CD14-positive monocyte (primary cell): ENCODE results near the gene HEXA. TPM values are rescaled to one million over a fixed set of nuclear protein-coding genes. Genes with fewer than 3 reads are reported as not detected.
A peak's percentile ranks its signal among the peaks of the same experiment; 100 is the strongest.

Experiments
- DNase-seq, 3 donors: peaks; one replicate each; pipeline ENCODE4 v3.0.0-alpha.2; 2011 to 2022
- H2AFZ ChIP-seq: 2 replicates; pipeline ENCODE4 v1.6.0; 2012; ENCODE audit warnings: mild to moderate bottlenecking, low read depth, low read length, inconsistent platforms; ENCODE audit not compliant: insufficient read depth, poor library complexity, severe bottlenecking
- H3K27ac ChIP-seq, 2 donors: 1 replicate in 1 of 2; 2 replicates in 1 of 2; pipeline ENCODE4 v1.5.1; 2012 to 2013; ENCODE audit warnings: low read length in 2 of 2, control low read depth in 1 of 2, inconsistent platforms in 1 of 2, low read depth in 1 of 2, mild to moderate bottlenecking in 1 of 2
- H3K27me3 ChIP-seq, 2 donors: one replicate each; pipeline versions ENCODE4 v1.6.0 to v1.6.1; 2011 to 2013; ENCODE audit warnings: low read length in 2 of 2; ENCODE audit not compliant: control insufficient read depth in 2 of 2, insufficient read depth in 2 of 2
- H3K36me3 ChIP-seq, 2 donors: replicated peaks in 1 of 2; 1 replicate in 1 of 2; 2 replicates in 1 of 2; pipeline versions ENCODE4 v1.5.1 to v1.6.1; 2012 to 2013; ENCODE audit warnings: low read length in 2 of 2, control low read depth in 1 of 2, inconsistent platforms in 1 of 2, mild to moderate bottlenecking in 1 of 2; ENCODE audit not compliant: insufficient read depth in 2 of 2, control insufficient read depth in 1 of 2
- H3K4me1 ChIP-seq, 2 donors: 1 replicate in 1 of 2; 2 replicates in 1 of 2; pipeline versions ENCODE4 v1.5.1 to v1.6.1; 2012 to 2013; ENCODE audit warnings: low read length in 2 of 2, control low read depth in 1 of 2, inconsistent platforms in 1 of 2, mild to moderate bottlenecking in 1 of 2, moderate library complexity in 1 of 2; ENCODE audit not compliant: insufficient read depth in 2 of 2, control insufficient read depth in 1 of 2
- H3K4me2 ChIP-seq: replicated peaks from 2 replicates; pipeline ENCODE3; 2012; ENCODE audit warnings: low read length, moderate library complexity, mild to moderate bottlenecking; ENCODE audit not compliant: poor library complexity, severe bottlenecking; ENCODE audit errors: extremely low read depth
- H3K4me3 ChIP-seq, 3 experiments: fragments of 200-600 bp in 1 of 3; sonication (generic) in 1 of 3; replicated peaks in 1 of 3; 1 replicate in 2 of 3; 2 replicates in 1 of 3; pipeline ENCODE4 v1.5.1; 2011 to 2013; ENCODE audit warnings: low read length in 3 of 3, mild to moderate bottlenecking in 3 of 3, control low read depth in 2 of 3, low read depth in 2 of 3, inconsistent platforms in 1 of 3, moderate library complexity in 1 of 3
- H3K79me2 ChIP-seq: 2 replicates; pipeline ENCODE4 v1.6.0; 2012; ENCODE audit warnings: mild to moderate bottlenecking, control low read depth, inconsistent platforms, low read length, moderate library complexity; ENCODE audit not compliant: insufficient read depth
- H3K9ac ChIP-seq: 2 replicates; pipeline ENCODE4 v1.6.0; 2017; ENCODE audit warnings: low read length, mild to moderate bottlenecking; ENCODE audit not compliant: insufficient read depth, poor library complexity, severe bottlenecking
- H3K9me3 ChIP-seq, 2 donors: replicated peaks in 1 of 2; 1 replicate in 1 of 2; 2 replicates in 1 of 2; pipeline versions ENCODE4 v1.5.1 to v1.6.1; 2012 to 2013; ENCODE audit warnings: low read length in 2 of 2, control low read depth in 1 of 2; ENCODE audit not compliant: control insufficient read depth in 1 of 2, insufficient read depth in 1 of 2
- H4K20me1 ChIP-seq: 2 replicates; pipeline ENCODE4 v1.6.0; 2012; ENCODE audit warnings: mild to moderate bottlenecking, low read length, control low read depth, moderate library complexity; ENCODE audit not compliant: insufficient read depth
- H3K27ac Mint-ChIP-seq, 7 donors: one replicate each; pipeline ENCODE4 v1.8.0; 2020; ENCODE audit warnings: mild to moderate bottlenecking in 7 of 7, mixed read lengths in 7 of 7, moderate library complexity in 6 of 7, inconsistent platforms in 2 of 7
- H3K27me3 Mint-ChIP-seq, 3 donors: one replicate each; pipeline ENCODE4 v1.8.0; 2021 to 2022; ENCODE audit warnings: low read depth in 3 of 3, mild to moderate bottlenecking in 3 of 3, mixed read lengths in 3 of 3, moderate library complexity in 3 of 3, inconsistent platforms in 1 of 3
- H3K36me3 Mint-ChIP-seq, 2 donors: one replicate each; pipeline ENCODE4 v1.8.0; 2020; ENCODE audit warnings: mixed read lengths in 2 of 2, inconsistent platforms in 1 of 2, mild to moderate bottlenecking in 1 of 2
- H3K4me1 Mint-ChIP-seq: one replicate; pipeline ENCODE4 v1.8.0; 2020; ENCODE audit warnings: mild to moderate bottlenecking, mixed read lengths
- H3K4me3 Mint-ChIP-seq, 2 donors: one replicate each; pipeline ENCODE4 v1.8.0; 2020; ENCODE audit warnings: mild to moderate bottlenecking in 2 of 2, mixed read lengths in 2 of 2, moderate library complexity in 1 of 2
- H3K9me3 Mint-ChIP-seq, 7 donors: one replicate each; pipeline ENCODE4 v1.8.0; 2020 to 2022; ENCODE audit warnings: mixed read lengths in 7 of 7, mild to moderate bottlenecking in 6 of 7, moderate library complexity in 6 of 7, inconsistent platforms in 2 of 7
- whole genome bisulfite sequencing: methylation state at CpG from one replicate; pipeline ENCODE4 v1.1.5; 2013; ENCODE audit warnings: missing lambda C conversion rate; ENCODE audit not compliant: insufficient coverage; 5-methylcytosine and 5-hydroxymethylcytosine counted together
- intact Hi-C, 2 donors: fragments of 100-400 bp; cut with micrococcal nuclease; formaldehyde crosslinking; loops; one replicate each; pipeline versions ENCODE4 v1.15.0 to v1.15.1; 2023
- polyA plus RNA-seq, 3 donors: library from polyadenylated mRNA; depleted of rRNA in 1 of 3; unstranded in 2 of 3; stranded (reverse) in 1 of 3; fragments of 300-500 nt in 2 of 3; fragments of >200 nt in 1 of 3; fragmentation: Illumina TruSeq in 2 of 3; gene quantifications; 1 replicate in 2 of 3; 2 replicates in 1 of 3; pipeline ENCODE4 v1.2.3, GENCODE V29; 2012 to 2021
- TF ChIP-seq, protein P1 (sequence below): fragments of 200-600 bp; IDR thresholded peaks from one replicate; pipeline ENCODE4 v1.8.0; 2022; ENCODE audit warnings: antibody characterized with exemption, mild to moderate bottlenecking

HEXA gene
- polyA plus RNA-seq, 3 donors = 164 to 192 (median 186) TPM

DNA sequence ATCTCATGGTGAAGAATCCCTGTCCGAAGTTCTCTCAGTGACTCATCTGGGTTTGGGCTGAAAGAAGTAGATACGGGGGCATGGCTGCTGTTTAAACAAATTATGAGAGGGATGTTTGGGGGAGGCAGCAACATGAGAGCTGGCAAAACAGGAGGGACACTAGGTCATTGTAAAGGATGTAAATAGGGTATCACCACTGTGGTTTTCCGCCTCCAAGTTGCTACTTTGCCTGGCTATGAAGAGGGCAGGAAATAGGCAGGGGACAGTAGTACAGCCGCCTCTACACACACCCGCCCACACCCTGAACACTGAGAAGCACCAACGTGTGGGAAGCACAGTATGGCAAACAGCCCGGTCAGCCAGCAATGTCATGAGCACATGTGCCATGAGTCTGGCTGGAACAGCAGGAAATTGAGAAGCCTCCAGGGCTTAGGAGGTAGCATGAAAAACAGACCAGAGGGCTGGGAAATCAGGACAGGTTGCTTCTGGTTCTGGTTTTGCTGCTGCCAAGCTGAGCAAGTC is 17.1 kb downstream of the HEXA start:
- Histone ChIP-seq H4K20me1 (peaks cover 88% of the 10 kb centered on the region), H3K9ac (no peak overlapping the region), H3K27me3 (no peaks in the 10 kb centered on the region), H3K36me3 (peaks cover 26 to 66% of the 10 kb centered on the region in 2 donors), H2AFZ (no peak overlapping the region), H3K27ac (no peak overlapping the region), H3K4me3 (no peak overlapping the region), H3K4me2 (no peak overlapping the region), H3K79me2 (peaks cover 78% of the 10 kb centered on the region), H3K9me3 (no peaks in the 10 kb centered on the region), H3K4me1 (peaks cover 16 to 19% of the 10 kb centered on the region in 2 donors)
- H3K27ac Mint-ChIP-seq = peak overlapping the region in 1 of 7 donors; percentile 75
- intact Hi-C loops = no loop called here
- no peak overlapping the region for H3K4me3 Mint-ChIP-seq
- peaks cover 34 to 53% of the 10 kb centered on the region in 2 donors for H3K36me3 Mint-ChIP-seq
- TF ChIP-seq, protein P1, sequence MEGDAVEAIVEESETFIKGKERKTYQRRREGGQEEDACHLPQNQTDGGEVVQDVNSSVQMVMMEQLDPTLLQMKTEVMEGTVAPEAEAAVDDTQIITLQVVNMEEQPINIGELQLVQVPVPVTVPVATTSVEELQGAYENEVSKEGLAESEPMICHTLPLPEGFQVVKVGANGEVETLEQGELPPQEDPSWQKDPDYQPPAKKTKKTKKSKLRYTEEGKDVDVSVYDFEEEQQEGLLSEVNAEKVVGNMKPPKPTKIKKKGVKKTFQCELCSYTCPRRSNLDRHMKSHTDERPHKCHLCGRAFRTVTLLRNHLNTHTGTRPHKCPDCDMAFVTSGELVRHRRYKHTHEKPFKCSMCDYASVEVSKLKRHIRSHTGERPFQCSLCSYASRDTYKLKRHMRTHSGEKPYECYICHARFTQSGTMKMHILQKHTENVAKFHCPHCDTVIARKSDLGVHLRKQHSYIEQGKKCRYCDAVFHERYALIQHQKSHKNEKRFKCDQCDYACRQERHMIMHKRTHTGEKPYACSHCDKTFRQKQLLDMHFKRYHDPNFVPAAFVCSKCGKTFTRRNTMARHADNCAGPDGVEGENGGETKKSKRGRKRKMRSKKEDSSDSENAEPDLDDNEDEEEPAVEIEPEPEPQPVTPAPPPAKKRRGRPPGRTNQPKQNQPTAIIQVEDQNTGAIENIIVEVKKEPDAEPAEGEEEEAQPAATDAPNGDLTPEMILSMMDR = no peak
- 90% methylated on average over 5 of the region's 7 CpGs for WGBS
- no peaks in the 10 kb centered on the region for H3K27me3 Mint-ChIP-seq
- H3K9me3 Mint-ChIP-seq = no peaks in the 10 kb centered on the region
- peaks cover 29% of the 10 kb centered on the region for H3K4me1 Mint-ChIP-seq
- no peak for DNase-seq

DNA sequence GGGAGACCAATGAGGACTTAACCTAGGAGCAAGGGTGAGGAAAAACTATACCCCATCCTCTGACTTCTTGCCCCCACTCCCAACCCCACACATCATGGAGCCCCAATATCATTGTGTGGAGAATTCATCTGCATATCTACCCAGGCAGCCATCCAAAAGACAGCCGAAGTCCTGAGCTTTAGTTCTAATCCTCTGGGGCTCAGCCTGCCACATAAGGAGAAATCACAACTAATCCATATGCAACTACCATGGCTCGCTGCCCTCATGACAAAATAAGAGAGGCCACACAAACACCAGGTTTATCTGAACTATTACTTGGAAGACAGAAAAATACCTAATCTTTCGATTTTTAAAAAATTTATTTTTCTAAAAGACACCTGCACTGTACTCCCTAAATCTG is 17.7 kb downstream of the HEXA start:
- intact Hi-C loops = no loop called here
- Histone ChIP-seq H3K9me3 (no peaks in the 10 kb centered on the region), H3K4me1 (peaks cover 16 to 19% of the 10 kb centered on the region in 2 donors), H3K4me3 (no peak overlapping the region), H3K9ac (no peak overlapping the region), H2AFZ (no peak overlapping the region), H3K36me3 (peaks cover 32 to 67% of the 10 kb centered on the region in 2 donors), H3K4me2 (no peak overlapping the region), H3K27me3 (no peaks in the 10 kb centered on the region), H3K79me2 (peaks cover 72% of the 10 kb centered on the region), H3K27ac (no peak overlapping the region), H4K20me1 (peaks cover 83% of the 10 kb centered on the region)
- Mint-ChIP-seq H3K36me3 (peaks cover 38 to 57% of the 10 kb centered on the region in 2 donors), H3K9me3 (no peaks in the 10 kb centered on the region), H3K4me3 (no peak overlapping the region), H3K27me3 (no peaks in the 10 kb centered on the region), H3K4me1 (peaks cover 29% of the 10 kb centered on the region), H3K27ac (peak overlapping the region in 1 of 7 donors; percentile 60)
- 100% methylated on average over 2 of the region's 3 CpGs for WGBS
- TF ChIP-seq, protein P1 = no peak
- DNase-seq = no peak
